ENCODE measurements around the gene COX6B2. TPM values are rescaled to one million over a fixed set of nuclear protein-coding genes. Genes with fewer than 3 reads are reported as not detected.

Gene COX6B2
- total and polyA plus RNA-seq, 2 of the 13 experiments (the other 11 are each of a cell fraction or from before 2014, with no cell fraction given) = 0.21 TPM; not detected in 1

- TF ChIP-seq NFAT5 (CRISPR knock-in tag; IDR thresholded peaks at IDR 0.05) (no peak), SP1 (IDR thresholded peaks at IDR 0.05) (no peak), SP1 (CRISPR knock-in tag; IDR thresholded peaks at IDR 0.05) (no peak), RXRB (CRISPR knock-in tag; IDR thresholded peaks at IDR 0.05; ENCODE audit: borderline replicate concordance) (peak; percentile 80), NCOA2 (CRISPR knock-in tag; IDR thresholded peaks at IDR 0.05) (peak; percentile 50; the same call in 1 of the 2 replicates), ZBTB8A (CRISPR knock-in tag; IDR thresholded peaks at IDR 0.05; ENCODE audit: borderline replicate concordance, low read depth) (no peak), AGO1 (IDR thresholded peaks at IDR 0.05; ENCODE audit: low read depth, low read length, poor library complexity, severe bottlenecking) (no peak), KLF15 (CRISPR knock-in tag; IDR thresholded peaks at IDR 0.05; ENCODE audit: borderline replicate concordance) (no peak), ONECUT2 (CRISPR knock-in tag; IDR thresholded peaks at IDR 0.05) (no peak), PBX3 (CRISPR knock-in tag; IDR thresholded peaks at IDR 0.05; ENCODE audit: borderline replicate concordance) (no peak), ZNF121 (CRISPR knock-in tag; IDR thresholded peaks at IDR 0.05) (peak; percentile 42; the same call in 1 of the 2 replicates), SRSF9 (IDR thresholded peaks at IDR 0.05; ENCODE audit: borderline replicate concordance, insufficient read depth, low read depth, low read length, poor library complexity, severe bottlenecking) (no peak)
- TF ChIP-seq, protein P1, sequence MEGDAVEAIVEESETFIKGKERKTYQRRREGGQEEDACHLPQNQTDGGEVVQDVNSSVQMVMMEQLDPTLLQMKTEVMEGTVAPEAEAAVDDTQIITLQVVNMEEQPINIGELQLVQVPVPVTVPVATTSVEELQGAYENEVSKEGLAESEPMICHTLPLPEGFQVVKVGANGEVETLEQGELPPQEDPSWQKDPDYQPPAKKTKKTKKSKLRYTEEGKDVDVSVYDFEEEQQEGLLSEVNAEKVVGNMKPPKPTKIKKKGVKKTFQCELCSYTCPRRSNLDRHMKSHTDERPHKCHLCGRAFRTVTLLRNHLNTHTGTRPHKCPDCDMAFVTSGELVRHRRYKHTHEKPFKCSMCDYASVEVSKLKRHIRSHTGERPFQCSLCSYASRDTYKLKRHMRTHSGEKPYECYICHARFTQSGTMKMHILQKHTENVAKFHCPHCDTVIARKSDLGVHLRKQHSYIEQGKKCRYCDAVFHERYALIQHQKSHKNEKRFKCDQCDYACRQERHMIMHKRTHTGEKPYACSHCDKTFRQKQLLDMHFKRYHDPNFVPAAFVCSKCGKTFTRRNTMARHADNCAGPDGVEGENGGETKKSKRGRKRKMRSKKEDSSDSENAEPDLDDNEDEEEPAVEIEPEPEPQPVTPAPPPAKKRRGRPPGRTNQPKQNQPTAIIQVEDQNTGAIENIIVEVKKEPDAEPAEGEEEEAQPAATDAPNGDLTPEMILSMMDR (CRISPR knock-in tag; IDR thresholded peaks at IDR 0.05) = no peak
- TF ChIP-seq, protein P2, sequence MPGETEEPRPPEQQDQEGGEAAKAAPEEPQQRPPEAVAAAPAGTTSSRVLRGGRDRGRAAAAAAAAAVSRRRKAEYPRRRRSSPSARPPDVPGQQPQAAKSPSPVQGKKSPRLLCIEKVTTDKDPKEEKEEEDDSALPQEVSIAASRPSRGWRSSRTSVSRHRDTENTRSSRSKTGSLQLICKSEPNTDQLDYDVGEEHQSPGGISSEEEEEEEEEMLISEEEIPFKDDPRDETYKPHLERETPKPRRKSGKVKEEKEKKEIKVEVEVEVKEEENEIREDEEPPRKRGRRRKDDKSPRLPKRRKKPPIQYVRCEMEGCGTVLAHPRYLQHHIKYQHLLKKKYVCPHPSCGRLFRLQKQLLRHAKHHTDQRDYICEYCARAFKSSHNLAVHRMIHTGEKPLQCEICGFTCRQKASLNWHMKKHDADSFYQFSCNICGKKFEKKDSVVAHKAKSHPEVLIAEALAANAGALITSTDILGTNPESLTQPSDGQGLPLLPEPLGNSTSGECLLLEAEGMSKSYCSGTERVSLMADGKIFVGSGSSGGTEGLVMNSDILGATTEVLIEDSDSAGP (CRISPR knock-in tag; IDR thresholded peaks at IDR 0.05; ENCODE audit: borderline replicate concordance) = peak; percentile 28; the same call in 1 of the 2 replicates
- TF ChIP-seq, protein P3, sequence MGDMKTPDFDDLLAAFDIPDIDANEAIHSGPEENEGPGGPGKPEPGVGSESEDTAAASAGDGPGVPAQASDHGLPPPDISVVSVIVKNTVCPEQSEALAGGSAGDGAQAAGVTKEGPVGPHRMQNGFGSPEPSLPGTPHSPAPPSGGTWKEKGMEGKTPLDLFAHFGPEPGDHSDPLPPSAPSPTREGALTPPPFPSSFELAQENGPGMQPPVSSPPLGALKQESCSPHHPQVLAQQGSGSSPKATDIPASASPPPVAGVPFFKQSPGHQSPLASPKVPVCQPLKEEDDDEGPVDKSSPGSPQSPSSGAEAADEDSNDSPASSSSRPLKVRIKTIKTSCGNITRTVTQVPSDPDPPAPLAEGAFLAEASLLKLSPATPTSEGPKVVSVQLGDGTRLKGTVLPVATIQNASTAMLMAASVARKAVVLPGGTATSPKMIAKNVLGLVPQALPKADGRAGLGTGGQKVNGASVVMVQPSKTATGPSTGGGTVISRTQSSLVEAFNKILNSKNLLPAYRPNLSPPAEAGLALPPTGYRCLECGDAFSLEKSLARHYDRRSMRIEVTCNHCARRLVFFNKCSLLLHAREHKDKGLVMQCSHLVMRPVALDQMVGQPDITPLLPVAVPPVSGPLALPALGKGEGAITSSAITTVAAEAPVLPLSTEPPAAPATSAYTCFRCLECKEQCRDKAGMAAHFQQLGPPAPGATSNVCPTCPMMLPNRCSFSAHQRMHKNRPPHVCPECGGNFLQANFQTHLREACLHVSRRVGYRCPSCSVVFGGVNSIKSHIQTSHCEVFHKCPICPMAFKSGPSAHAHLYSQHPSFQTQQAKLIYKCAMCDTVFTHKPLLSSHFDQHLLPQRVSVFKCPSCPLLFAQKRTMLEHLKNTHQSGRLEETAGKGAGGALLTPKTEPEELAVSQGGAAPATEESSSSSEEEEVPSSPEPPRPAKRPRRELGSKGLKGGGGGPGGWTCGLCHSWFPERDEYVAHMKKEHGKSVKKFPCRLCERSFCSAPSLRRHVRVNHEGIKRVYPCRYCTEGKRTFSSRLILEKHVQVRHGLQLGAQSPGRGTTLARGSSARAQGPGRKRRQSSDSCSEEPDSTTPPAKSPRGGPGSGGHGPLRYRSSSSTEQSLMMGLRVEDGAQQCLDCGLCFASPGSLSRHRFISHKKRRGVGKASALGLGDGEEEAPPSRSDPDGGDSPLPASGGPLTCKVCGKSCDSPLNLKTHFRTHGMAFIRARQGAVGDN (CRISPR knock-in tag; IDR thresholded peaks at IDR 0.05) = peak; percentile 22; the same call in 1 of the 2 replicates
Observed at GRCh38 chr19:55333870-55334269, 20.6 kb downstream of the COX6B2 start (continued).

All from HepG2 (cell line).